HepG2 (cell line): Measurements from ENCODE around the gene IBA57. TPM values are rescaled to one million over a fixed set of nuclear protein-coding genes. Genes with fewer than 3 reads are reported as not detected.
A peak's percentile ranks its signal among the peaks of the same experiment; 100 is the strongest.

Experiments
- ATAC-seq: fragments of 200-7000 bp; cut with Tn5 transposase; 3 replicates; pipeline ENCODE4 v1.9.1; 2020; ENCODE audit warnings: mild to moderate bottlenecking, moderate library complexity
- BruUV-seq: library from RNA; stranded (reverse); fragments of 400-500 nt; replicated peaks from 2 replicates; lab custom pipeline; 2021; lab: Mats Ljungman, UMichigan
- CTCF ChIA-PET: fragments of 300-600 bp; formaldehyde crosslinking; extraction: SDS; loops from one replicate; lab custom pipeline; 2021; ENCODE audit warnings: low total read pairs, inconsistent platforms, low intra/inter-chr PET ratio; lab: Yijun Ruan, JAX
- POLR2A ChIA-PET: fragments of 350-600 bp; sonication (Branson Sonifier 250); formaldehyde crosslinking; loops from one replicate; lab custom pipeline; 2020; ENCODE audit warnings: antibody characterized with exemption, inconsistent platforms; lab: Yijun Ruan, JAX
- DNase-seq: peaks from one replicate; pipeline ENCODE4 v3.0.0-alpha.2; 2015; ENCODE audit warnings: low spot score
- FAIRE-seq: peaks from 3 replicates; lab custom pipeline; 2011; peaks lifted over from hg19 to GRCh38; lab: Jason Lieb, UNC
- H2AFZ ChIP-seq: one replicate; pipeline ENCODE4 v1.6.1; 2011; ENCODE audit warnings: low read length, inconsistent platforms
- H3K27ac ChIP-seq: fragments of 300-600 bp; 3 replicates; pipeline ENCODE4 v1.8.0; 2011; ENCODE audit warnings: mixed run types, mild to moderate bottlenecking, mixed read lengths, low read length, inconsistent platforms; ENCODE audit not compliant: insufficient read depth; ENCODE audit errors: extremely low read length
- H3K27me3 ChIP-seq, 2 experiments: fragments of 200-600 bp in 1 of 2; 2 replicates in 1 of 2; 3 replicates in 1 of 2; pipeline versions ENCODE4 v1.6.0 to v1.8.0; 2011; ENCODE audit warnings: low read length in 2 of 2, mild to moderate bottlenecking in 2 of 2, moderate library complexity in 2 of 2, inconsistent platforms in 1 of 2; ENCODE audit not compliant: insufficient read depth in 2 of 2, control insufficient read depth in 1 of 2
- H3K36me3 ChIP-seq, 2 experiments: fragments of 200-600 bp in 1 of 2; replicated peaks in 1 of 2; 2 replicates in 1 of 2; 3 replicates in 1 of 2; pipeline versions ENCODE4 v1.5.1 to v1.8.0; 2011; ENCODE audit warnings: low read length in 2 of 2, inconsistent platforms in 1 of 2; ENCODE audit not compliant: insufficient read depth in 2 of 2, control insufficient read depth in 1 of 2
- H3K4me1 ChIP-seq: 2 replicates; pipeline ENCODE4 v1.5.1; 2012; ENCODE audit warnings: low read length, inconsistent platforms; ENCODE audit not compliant: insufficient read depth
- H3K4me2 ChIP-seq: 2 replicates; pipeline ENCODE4 v1.6.0; 2011; ENCODE audit warnings: low read depth, low read length, inconsistent platforms
- H3K4me3 ChIP-seq, 3 experiments: fragments of 200-600 bp in 1 of 3; sonication (generic), shearing (Covaris generic) in 1 of 3; replicated peaks in 1 of 3; 2 replicates each; pipeline ENCODE4 v1.5.1; 2011 to 2016; ENCODE audit warnings: low read length in 3 of 3, inconsistent platforms in 2 of 3, low read depth in 2 of 3, mild to moderate bottlenecking in 2 of 3, control low read depth in 1 of 3, mixed read lengths in 1 of 3; ENCODE audit not compliant: insufficient read depth in 1 of 3
- H3K79me2 ChIP-seq: one replicate; pipeline ENCODE4 v1.6.1; 2011; ENCODE audit warnings: low read length, inconsistent platforms; ENCODE audit not compliant: insufficient read depth
- H3K9ac ChIP-seq: 2 replicates; pipeline ENCODE4 v1.6.0; 2011; ENCODE audit warnings: mild to moderate bottlenecking, low read depth, low read length, inconsistent platforms; ENCODE audit not compliant: insufficient read depth
- H3K9me3 ChIP-seq: 2 replicates; pipeline ENCODE4 v1.5.1; 2012; ENCODE audit warnings: mild to moderate bottlenecking, low read length
- H4K20me1 ChIP-seq: 2 replicates; pipeline ENCODE4 v1.6.0; 2011; ENCODE audit warnings: inconsistent platforms, mild to moderate bottlenecking, low read length, moderate library complexity; ENCODE audit not compliant: insufficient read depth
- AGO2 ChIP-seq: fragments of 200-400 bp; formaldehyde crosslinking; optimal IDR thresholded peaks from 2 replicates; pipeline ENCODE3; 2017; ENCODE audit warnings: mild to moderate bottlenecking, low read depth, low read length, moderate library complexity
- AKAP8 ChIP-seq: sonication (generic); formaldehyde crosslinking; IDR thresholded peaks from 2 replicates; pipeline ENCODE4 v1.5.1; 2020; ENCODE audit warnings: mild to moderate bottlenecking, missing genetic modification reagents
- CTCF ChIP-seq: sonication (generic); formaldehyde crosslinking; IDR thresholded peaks from 2 replicates; pipeline ENCODE4 v1.5.0; 2020; ENCODE audit warnings: mild to moderate bottlenecking, missing genetic modification reagents, moderate library complexity
- HDAC1 ChIP-seq: sonication (generic); formaldehyde crosslinking; IDR thresholded peaks from 2 replicates; pipeline ENCODE4 v1.5.1; 2020; ENCODE audit warnings: mild to moderate bottlenecking, missing genetic modification reagents
- HNF1B ChIP-seq: sonication (generic); formaldehyde crosslinking; IDR thresholded peaks from 2 replicates; pipeline ENCODE4 v1.5.1; 2020; ENCODE audit warnings: mild to moderate bottlenecking, moderate library complexity, missing genetic modification reagents
- LCORL ChIP-seq, 2 experiments: fragments of 450-650 bp in 1 of 2; sonication (generic) in 1 of 2; formaldehyde crosslinking in 1 of 2; IDR thresholded peaks; 2 replicates each; pipeline versions ENCODE4 v1.5.0 to v1.6.1; 2017 to 2020; ENCODE audit warnings: antibody characterized with exemption in 1 of 2, missing genetic modification reagents in 1 of 2
- SPEN ChIP-seq: sonication (generic); formaldehyde crosslinking; IDR thresholded peaks from 2 replicates; pipeline ENCODE4 v1.5.1; 2020; ENCODE audit warnings: low read depth, mild to moderate bottlenecking, missing genetic modification reagents
- ZFY ChIP-seq: sonication (generic); formaldehyde crosslinking; IDR thresholded peaks from 2 replicates; pipeline ENCODE4 v1.4.0; 2020; ENCODE audit warnings: missing genetic modification reagents
- ZNF496 ChIP-seq: sonication (generic); formaldehyde crosslinking; IDR thresholded peaks from 2 replicates; pipeline ENCODE4 v1.8.1; 2023; ENCODE audit warnings: mild to moderate bottlenecking, moderate library complexity, missing genetic modification reagents; ENCODE audit not compliant: insufficient replicate concordance
- ZNF576 ChIP-seq: sonication (generic); formaldehyde crosslinking; IDR thresholded peaks from 2 replicates; pipeline ENCODE4 v1.4.0; 2020; ENCODE audit warnings: mild to moderate bottlenecking, missing genetic modification reagents
- ZSCAN25 ChIP-seq: sonication (generic); formaldehyde crosslinking; IDR thresholded peaks from 2 replicates; pipeline ENCODE4 v1.8.0; 2022; ENCODE audit warnings: mild to moderate bottlenecking, missing genetic modification reagents
- WGBS: methylation state at CpG from one replicate; pipeline ENCODE4 v1.1.6; 2017; ENCODE audit warnings: low lambda C conversion rate; 5-methylcytosine and 5-hydroxymethylcytosine counted together
- in situ Hi-C: cut with HindIII; loops from 2 replicates; pipeline ENCODE4 v1.10.0; 2017; ENCODE audit warnings: low pct_unique_long_range_greater_than_20kb; ENCODE audit not compliant: extremely low pct_ligation_motif_present
- intact Hi-C: fragments of 100-400 bp; cut with micrococcal nuclease; formaldehyde crosslinking; loops from one replicate; pipeline ENCODE4 v1.10.0; 2022; ENCODE audit not compliant: unreplicated experiment
- polyA plus RNA-seq, 8 experiments: library from polyadenylated mRNA; depleted of rRNA in 3 of 8; stranded (reverse) in 7 of 8; unstranded in 1 of 8; fragments of >200 nt; fragmentation: Illumina TruSeq in 4 of 8; extraction: Trizol in 4 of 8; gene quantifications; 2 replicates each; pipeline versions ENCODE4 v1.2.1 to v1.2.3, GENCODE V29; 2011 to 2016; ENCODE audit warnings: low read depth in 4 of 8, missing spikeins in 1 of 8, mixed read lengths in 1 of 8; ENCODE audit not compliant: insufficient read depth in 1 of 8
- total RNA-seq, 5 experiments: library from RNA; depleted of rRNA; stranded (reverse); fragments of >200 nt; fragmentation: Illumina TruSeq; extraction: Trizol; gene quantifications; 2 replicates each; pipeline ENCODE4 v1.2.3, GENCODE V29; 2016; ENCODE audit warnings: low read depth in 1 of 5

IBA57 gene
- total and polyA plus RNA-seq, 2 of the 13 experiments (the other 11 are each of a cell fraction or from before 2014, with no cell fraction given), result 2.3 to 10.2 TPM

GRCh38 chr1:228159008-228159665, 6.5 kb upstream of the IBA57 start:
- DNase-seq (no peak), FAIRE-seq (no peak), ATAC-seq (no peak)
- Histone ChIP-seq H3K4me1 (peaks cover 48% of the 10 kb centered on the region), H2AFZ (no peak overlapping the region), H3K4me2 (no peak overlapping the region), H3K4me3 (no peak overlapping the region), H3K9me3 (no peaks in the 10 kb centered on the region), H3K36me3 (no peaks in the 10 kb centered on the region), H4K20me1 (peaks cover 3% of the 10 kb centered on the region; the same call in 1 of the 2 replicates), H3K27me3 (no peaks in the 10 kb centered on the region; a peak in 1 of 5 replicates), H3K27ac (no peak overlapping the region), H3K79me2 (no peaks in the 10 kb centered on the region), H3K9ac (no peak overlapping the region)
- in situ Hi-C loops, result no loop called here
- intact Hi-C loops, result no loop called here
- CTCF ChIA-PET, result no interaction called here
- POLR2A ChIA-PET, result interaction anchor here (0.7 to 2.8 kb wide), 5 partner anchors 8 to 49 kb away, joined by 4 to 16 read pairs (median 5); partner anchors contain the start of genes GJC2 and GUK1
- TF ChIP-seq HNF1B (CRISPR knock-in tag) (no peak), ZNF496 (no peak)
- BruUV-seq, result no TSS peak
- WGBS, result 80% methylated on average over 3 of the region's 14 CpGs

GRCh38 chr1:228160201-228160761, 5.3 kb upstream of the IBA57 start:
- Histone ChIP-seq H3K9me3 (no peaks in the 10 kb centered on the region), H2AFZ (no peak overlapping the region), H4K20me1 (peaks cover 3% of the 10 kb centered on the region; the same call in 1 of the 2 replicates), H3K27me3 (no peaks in the 10 kb centered on the region; a peak in 1 of 5 replicates), H3K4me3 (peak overlapping the region in 2 of 3 experiments; percentile 18 to 56; a peak in 2 of 6 replicates), H3K4me1 (peaks cover 56% of the 10 kb centered on the region), H3K4me2 (peak overlapping the region; percentile 75), H3K27ac (no peak overlapping the region), H3K79me2 (no peaks in the 10 kb centered on the region), H3K36me3 (no peaks in the 10 kb centered on the region), H3K9ac (peak overlapping the region; percentile 42; the same call in 1 of the 2 replicates)
- FAIRE-seq (no peak), ATAC-seq (peak; percentile 34), DNase-seq (no peak)
- CTCF ChIA-PET, result no interaction called here
- in situ Hi-C loops (no loop called here), intact Hi-C loops (no loop called here)
- POLR2A ChIA-PET, result interaction anchor here (0.7 to 2.8 kb wide), 5 partner anchors 9 to 50 kb away, joined by 4 to 16 read pairs (median 5); partner anchors contain the start of genes GJC2 and GUK1
- WGBS, result 6% methylated on average over 4 of the region's 15 CpGs
- no TSS peak for BruUV-seq
- peak; percentile 87 for TF ChIP-seq ZSCAN25
- 0 out of 2 replicates have a peak, but pooled peaks have one; percentile 56 for TF ChIP-seq AKAP8 (CRISPR knock-in tag)
- 0 out of 2 replicates have a peak, but pooled peaks have one; percentile 21 for TF ChIP-seq SPEN (CRISPR knock-in tag)
- peak; percentile 16; the same call in 1 of the 2 replicates for TF ChIP-seq ZFY
- no peak for TF ChIP-seq LCORL (IDR thresholded peaks at IDR 0.05)
- 0 out of 2 replicates have a peak, but pooled peaks have one; percentile 52 for TF ChIP-seq LCORL (CRISPR knock-in tag; IDR thresholded peaks at IDR 0.05)
- TF ChIP-seq ZNF576 (CRISPR knock-in tag), result no peak
- no peak for TF ChIP-seq CTCF (CRISPR knock-in tag)
- TF ChIP-seq AGO2, result peak; percentile 34
- TF ChIP-seq HDAC1 (CRISPR knock-in tag), result peak; percentile 8; the same call in 1 of the 2 replicates
